Gastroesophageal sphincter (tissue), 4 donors: ENCODE measurements around the gene SYNJ2. TPM values are rescaled to one million over a fixed set of nuclear protein-coding genes. Genes with fewer than 3 reads are reported as not detected.

Experiments
- ATAC-seq: fragments of 150-250 bp; one replicate; pipeline ENCODE4 v1.9.1; 2016; ENCODE audit warnings: mild to moderate bottlenecking, moderate library complexity
- H3K27ac ChIP-seq, 4 donors: fragments of 200-600 bp; sonication (generic) in 3 of 4; 1 replicate in 3 of 4; 2 replicates in 1 of 4; pipeline ENCODE4 v1.5.1; 2016 to 2019
- H3K27me3 ChIP-seq: fragments of 200-600 bp; sonication (generic); one replicate; pipeline ENCODE4 v1.5.1; 2019
- H3K36me3 ChIP-seq, 2 donors: fragments of 200-600 bp; sonication (generic); one replicate each; pipeline ENCODE4 v1.5.1; 2019; ENCODE audit warnings: control low read depth in 1 of 2
- H3K4me1 ChIP-seq, 3 donors: fragments of 200-600 bp; sonication (generic); 1 replicate in 2 of 3; 2 replicates in 1 of 3; pipeline ENCODE4 v1.5.1; 2016 to 2019; ENCODE audit warnings: control low read depth in 2 of 3
- H3K4me3 ChIP-seq, 2 donors: fragments of 200-600 bp; sonication (generic); one replicate each; pipeline ENCODE4 v1.5.1; 2019; ENCODE audit warnings: mild to moderate bottlenecking in 1 of 2, moderate library complexity in 1 of 2
- H3K9me3 ChIP-seq, 3 donors: fragments of 200-600 bp; sonication (generic); one replicate each; pipeline ENCODE4 v1.5.1; 2017 to 2019; ENCODE audit warnings: control low read depth in 2 of 3
- CTCF ChIP-seq, 4 experiments: fragments of 200-600 bp in 2 of 4; fragments of 450-650 bp in 2 of 4; sonication (generic) in 1 of 4; IDR thresholded peaks; one replicate each; pipeline ENCODE4 v1.5.1; 2017 to 2019; ENCODE audit warnings: antibody characterized with exemption in 4 of 4, mild to moderate bottlenecking in 2 of 4, moderate library complexity in 2 of 4
- EP300 ChIP-seq: sonication (generic); formaldehyde crosslinking; IDR thresholded peaks from one replicate; pipeline ENCODE4 v1.6.1; 2017; ENCODE audit warnings: antibody characterized with exemption, mild to moderate bottlenecking
- POLR2A ChIP-seq, 2 donors: fragments of 450-650 bp; IDR thresholded peaks; one replicate each; pipeline ENCODE4 v1.6.1; 2017; ENCODE audit warnings: antibody characterized with exemption in 2 of 2, mild to moderate bottlenecking in 2 of 2, moderate library complexity in 1 of 2
- POLR2AphosphoS5 ChIP-seq: sonication (generic); formaldehyde crosslinking; IDR thresholded peaks from one replicate; pipeline ENCODE4 v1.6.1; 2017; ENCODE audit warnings: antibody characterized with exemption
- WGBS, 2 donors: methylation state at CpG; one replicate each; pipeline ENCODE4 v1.1.5; 2018; ENCODE audit warnings: low coverage in 1 of 2; 5-methylcytosine and 5-hydroxymethylcytosine counted together
- total RNA-seq, 4 donors: library from RNA; depleted of rRNA; stranded (reverse); fragments of >200 nt; gene quantifications; one replicate each; pipeline ENCODE4 v1.1.0, GENCODE V29; 2016

Gene SYNJ2
- total RNA-seq, 4 donors from 2014 or later: 19.9 to 27.9 (median 21.6) TPM

- no peak for ATAC-seq
- TF ChIP-seq CTCF (IDR thresholded peaks at IDR 0.05) (no peak), POLR2A (IDR thresholded peaks at IDR 0.05) (no peak), EP300 (no peak), POLR2AphosphoS5 (no peak)
- 97% methylated on average over 4 of the region's 9 CpGs; no CpG with 5 or more reads in 1 of the 2 donors for WGBS, 2 donors
- H3K4me1 ChIP-seq: peaks cover 0 to 19% (median 17%) of the 10 kb centered on the region in 3 donors
- no peak overlapping the region for H3K4me3 ChIP-seq
- peaks cover 0 to 23% of the 10 kb centered on the region in 2 donors for H3K36me3 ChIP-seq
- H3K27ac ChIP-seq: no peak overlapping the region
- H3K27me3 ChIP-seq: no peaks in the 10 kb centered on the region
- no peaks in the 10 kb centered on the region for H3K9me3 ChIP-seq
Measured at GRCh38 chr6:158056355-158056754, 74.7 kb downstream of the SYNJ2 start.

DNA sequence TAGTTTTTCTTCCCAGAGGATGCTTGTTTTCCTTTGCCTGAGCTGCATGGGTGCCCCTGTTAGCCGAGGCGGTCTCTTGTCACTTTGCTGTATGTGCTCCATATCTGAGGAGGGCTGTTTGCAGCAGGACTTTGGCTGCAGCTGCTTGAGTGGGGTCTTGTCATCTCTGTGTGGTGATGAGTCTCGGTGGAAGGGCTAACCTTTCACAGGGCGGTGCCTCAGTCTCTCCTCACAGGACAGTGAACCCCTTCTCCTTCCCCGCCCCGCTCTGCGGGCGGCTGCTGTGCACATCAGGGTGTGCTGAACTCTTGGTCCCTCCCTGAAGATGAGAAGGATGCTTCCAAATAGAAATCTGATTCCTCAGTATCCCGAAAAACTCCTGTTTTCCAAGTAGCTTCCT, 75.1 kb downstream of the SYNJ2 start:
- no peak overlapping the region for H3K4me3 ChIP-seq
- H3K9me3 ChIP-seq: no peaks in the 10 kb centered on the region
- H3K4me1 ChIP-seq: peaks cover 0 to 20% (median 17%) of the 10 kb centered on the region in 3 donors
- no peak for TF ChIP-seq CTCF (IDR thresholded peaks at IDR 0.05)
- no peak for TF ChIP-seq EP300
- no peak for TF ChIP-seq POLR2AphosphoS5
- no peak for TF ChIP-seq POLR2A (IDR thresholded peaks at IDR 0.05)
- peaks cover 0 to 28% of the 10 kb centered on the region in 2 donors for H3K36me3 ChIP-seq
- no peaks in the 10 kb centered on the region for H3K27me3 ChIP-seq
- no peak for ATAC-seq
- H3K27ac ChIP-seq: peak overlapping the region in 1 of 4 donors; percentile 66
- 94 to 100% methylated on average over 1 to 5 of the region's 9 CpGs for WGBS, 2 donors

GRCh38 chr6:158057213-158057987, 75.7 kb downstream of the SYNJ2 start:
- ATAC-seq: peak; percentile 48
- Histone ChIP-seq H3K36me3 (peaks cover 0 to 33% of the 10 kb centered on the region in 2 donors), H3K27ac (peak overlapping the region in 3 of 4 donors; percentile 1 to 66 (median 53)), H3K9me3 (no peaks in the 10 kb centered on the region), H3K4me1 (peaks cover 0 to 20% (median 17%) of the 10 kb centered on the region in 3 donors), H3K4me3 (no peak overlapping the region), H3K27me3 (no peaks in the 10 kb centered on the region)
- TF ChIP-seq EP300 (no peak), CTCF (IDR thresholded peaks at IDR 0.05) (no peak), POLR2A (IDR thresholded peaks at IDR 0.05) (no peak), POLR2AphosphoS5 (no peak)
- WGBS, 2 donors: 64 to 71% methylated on average over 8 to 11 of the region's 21 CpGs

- Histone ChIP-seq H3K4me1 (peaks cover 0 to 20% (median 17%) of the 10 kb centered on the region in 3 donors), H3K36me3 (peaks cover 0 to 38% of the 10 kb centered on the region in 2 donors), H3K4me3 (no peak overlapping the region), H3K27ac (no peak overlapping the region), H3K27me3 (no peaks in the 10 kb centered on the region), H3K9me3 (no peaks in the 10 kb centered on the region)
- TF ChIP-seq POLR2AphosphoS5: no peak
- no peak for TF ChIP-seq CTCF (IDR thresholded peaks at IDR 0.05)
- no peak for TF ChIP-seq POLR2A (IDR thresholded peaks at IDR 0.05)
- TF ChIP-seq EP300: no peak
- no peak for ATAC-seq
- WGBS, 2 donors: 37 to 38% methylated on average over 1 of the region's 1 CpG
Measured at GRCh38 chr6:158058171-158058651, 76.5 kb downstream of the SYNJ2 start.

DNA sequence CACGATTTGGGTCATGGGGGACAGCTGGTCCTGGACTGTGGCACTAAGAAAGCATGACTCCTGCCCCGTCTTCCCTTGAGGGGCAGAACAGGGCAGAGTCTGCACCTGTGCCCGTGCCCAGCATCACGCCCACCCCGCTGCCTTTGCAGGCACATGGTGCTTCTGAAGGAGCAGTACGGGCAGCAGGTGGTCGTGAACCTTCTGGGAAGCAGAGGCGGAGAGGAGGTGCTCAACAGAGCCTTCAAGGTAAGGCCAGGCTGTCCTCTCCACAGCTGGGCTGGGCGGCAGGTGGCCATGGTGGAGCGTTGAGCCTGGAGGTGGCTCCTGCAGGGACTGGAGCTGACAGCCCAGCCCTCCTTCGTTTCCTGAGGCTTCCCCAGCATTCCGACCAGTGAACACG, 77.4 kb downstream of the SYNJ2 start:
- ATAC-seq: no peak
- no peaks in the 10 kb centered on the region for H3K27me3 ChIP-seq
- TF ChIP-seq CTCF (IDR thresholded peaks at IDR 0.05) (no peak), POLR2AphosphoS5 (no peak), EP300 (no peak), POLR2A (IDR thresholded peaks at IDR 0.05) (no peak)
- peak overlapping the region in 1 of 4 donors; percentile 75 for H3K27ac ChIP-seq
- no peaks in the 10 kb centered on the region for H3K9me3 ChIP-seq
- 80 to 92% methylated on average over 2 to 4 of the region's 13 CpGs for WGBS, 2 donors
- H3K4me1 ChIP-seq: peaks cover 0 to 20% (median 17%) of the 10 kb centered on the region in 3 donors
- H3K4me3 ChIP-seq: no peak overlapping the region
- peaks cover 0 to 43% of the 10 kb centered on the region in 2 donors for H3K36me3 ChIP-seq
